Neural cell (in vitro differentiated cells): ENCODE measurements around the gene PTCRA. TPM values are rescaled to one million over a fixed set of nuclear protein-coding genes. Genes with fewer than 3 reads are reported as not detected.
A peak's percentile ranks its signal among the peaks of the same experiment; 100 is the strongest.
"Not testable (repeated sequence)": the region's sequence is repeated elsewhere in the genome, so short reads cannot be mapped to it uniquely, and the experiment has no call there.

ENCODE experiments used
- H2AFZ ChIP-seq: fragments of 200-600, 300-800 bp; sonication (generic), shearing (Covaris generic); 2 replicates; pipeline ENCODE4 v1.6.0; 2014; ENCODE audit warnings: low read depth, mild to moderate bottlenecking, antibody characterized with exemption, low read length, moderate library complexity
- H3F3A ChIP-seq: fragments of 200-600 bp; shearing (Covaris generic); 2 replicates; pipeline ENCODE4 v1.6.1; 2016; ENCODE audit warnings: mild to moderate bottlenecking, moderate library complexity, mixed read lengths, antibody characterized with exemption, low read length; ENCODE audit not compliant: insufficient read depth, poor library complexity, severe bottlenecking
- H3K27ac ChIP-seq: fragments of 200-600, 300-800 bp; sonication (generic), shearing (Covaris generic); 2 replicates; pipeline ENCODE4 v1.5.1; 2014; ENCODE audit warnings: mild to moderate bottlenecking, low read length, moderate library complexity
- H3K27me3 ChIP-seq: fragments of 300-800, 200-600 bp; sonication (generic), shearing (Covaris generic); 2 replicates; pipeline ENCODE4 v1.6.0; 2014; ENCODE audit warnings: mild to moderate bottlenecking, low read depth, low read length, moderate library complexity; ENCODE audit not compliant: insufficient read depth
- H3K36me3 ChIP-seq: fragments of 300-800, 200-600 bp; sonication (generic), shearing (Covaris generic); 2 replicates; pipeline ENCODE4 v1.5.1; 2014; ENCODE audit warnings: mild to moderate bottlenecking, antibody characterized with exemption, low read length, moderate library complexity; ENCODE audit not compliant: insufficient read depth
- H3K4me2 ChIP-seq: fragments of 300-800, 200-600 bp; sonication (generic), shearing (Covaris generic); 2 replicates; pipeline ENCODE4 v1.6.0; 2014; ENCODE audit warnings: mild to moderate bottlenecking, low read length
- H3K4me3 ChIP-seq: fragments of 300-800, 200-600 bp; sonication (generic), shearing (Covaris generic); 2 replicates; pipeline ENCODE4 v1.5.1; 2014; ENCODE audit warnings: mild to moderate bottlenecking, low read length, moderate library complexity
- H3K79me2 ChIP-seq: fragments of 200-600 bp; shearing (Covaris generic); replicated peaks from 2 replicates; pipeline ENCODE4 v1.6.0; 2014; ENCODE audit warnings: mild to moderate bottlenecking, low read length, moderate library complexity; ENCODE audit not compliant: insufficient read depth
- H3K9ac ChIP-seq: fragments of 300-800, 200-600 bp; sonication (generic), shearing (Covaris generic); 2 replicates; pipeline ENCODE4 v1.6.1; 2016; ENCODE audit warnings: mild to moderate bottlenecking, low read length, mixed read lengths
- H3K9me2 ChIP-seq: fragments of 200-600 bp; shearing (Covaris generic); 2 replicates; pipeline ENCODE4 v1.6.1; 2016; ENCODE audit warnings: mild to moderate bottlenecking, low read length, mixed read lengths; ENCODE audit not compliant: insufficient read depth
- H3K9me3 ChIP-seq: fragments of 200-600, 300-800 bp; sonication (generic), shearing (Covaris generic); 2 replicates; pipeline ENCODE4 v1.6.1; 2016; ENCODE audit warnings: mild to moderate bottlenecking, mixed run types, low read length, moderate library complexity, mixed read lengths
- H4K20me1 ChIP-seq: fragments of 200-600 bp; shearing (Covaris generic); 2 replicates; pipeline ENCODE4 v1.6.1; 2016; ENCODE audit warnings: mild to moderate bottlenecking, mixed run types; ENCODE audit not compliant: insufficient read depth
- EP300 ChIP-seq: fragments of 450-650 bp; conservative IDR thresholded peaks from 2 replicates; pipeline ENCODE4 v1.6.1; 2014; ENCODE audit warnings: antibody characterized with exemption, mild to moderate bottlenecking, moderate library complexity; ENCODE audit not compliant: poor library complexity, severe bottlenecking
- EZH2 ChIP-seq: fragments of 200-600, 300-800 bp; shearing (Covaris generic), sonication (generic); IDR thresholded peaks from 2 replicates; pipeline ENCODE4 v1.6.1; 2014; ENCODE audit warnings: antibody characterized with exemption, low read length, borderline replicate concordance, mild to moderate bottlenecking; ENCODE audit not compliant: insufficient read depth, poor library complexity, severe bottlenecking
- MXI1 ChIP-seq: fragments of 450-650 bp; conservative IDR thresholded peaks from 2 replicates; pipeline ENCODE4 v1.6.1; 2014; ENCODE audit warnings: antibody characterized with exemption, mild to moderate bottlenecking; ENCODE audit not compliant: poor library complexity, severe bottlenecking
- POLR2AphosphoS5 ChIP-seq: IDR thresholded peaks from 2 replicates; pipeline ENCODE4 v1.6.1; 2012
- RAD21 ChIP-seq: fragments of 450-650 bp; conservative IDR thresholded peaks from 2 replicates; pipeline ENCODE4 v1.6.1; 2014; ENCODE audit warnings: antibody characterized with exemption, mild to moderate bottlenecking, moderate library complexity
- SMC3 ChIP-seq: fragments of 450-650 bp; conservative IDR thresholded peaks from 2 replicates; pipeline ENCODE4 v1.6.1; 2014; ENCODE audit warnings: antibody characterized with exemption, mild to moderate bottlenecking, moderate library complexity; ENCODE audit not compliant: poor library complexity
- TAF1 ChIP-seq: IDR thresholded peaks from 2 replicates; pipeline ENCODE4 v1.6.1; 2012; ENCODE audit warnings: low read depth
- polyA plus RNA-seq: library from polyadenylated mRNA; depleted of rRNA; stranded (reverse); fragments of >200 nt; gene quantifications from 2 replicates; pipeline ENCODE4 v1.2.3, GENCODE V29; 2014
- TF ChIP-seq, protein P1 (sequence below): fragments of 450-650 bp; IDR thresholded peaks from 2 replicates; pipeline ENCODE4 v1.5.1; 2014; ENCODE audit warnings: antibody characterized with exemption, mild to moderate bottlenecking, moderate library complexity; ENCODE audit not compliant: poor library complexity, severe bottlenecking
- TF ChIP-seq, protein P2 (sequence below): IDR thresholded peaks from 2 replicates; pipeline ENCODE4 v1.6.1; 2012; ENCODE audit warnings: borderline replicate concordance

Gene PTCRA
- polyA plus RNA-seq, 1 donor from 2014 or later: not detected

DNA sequence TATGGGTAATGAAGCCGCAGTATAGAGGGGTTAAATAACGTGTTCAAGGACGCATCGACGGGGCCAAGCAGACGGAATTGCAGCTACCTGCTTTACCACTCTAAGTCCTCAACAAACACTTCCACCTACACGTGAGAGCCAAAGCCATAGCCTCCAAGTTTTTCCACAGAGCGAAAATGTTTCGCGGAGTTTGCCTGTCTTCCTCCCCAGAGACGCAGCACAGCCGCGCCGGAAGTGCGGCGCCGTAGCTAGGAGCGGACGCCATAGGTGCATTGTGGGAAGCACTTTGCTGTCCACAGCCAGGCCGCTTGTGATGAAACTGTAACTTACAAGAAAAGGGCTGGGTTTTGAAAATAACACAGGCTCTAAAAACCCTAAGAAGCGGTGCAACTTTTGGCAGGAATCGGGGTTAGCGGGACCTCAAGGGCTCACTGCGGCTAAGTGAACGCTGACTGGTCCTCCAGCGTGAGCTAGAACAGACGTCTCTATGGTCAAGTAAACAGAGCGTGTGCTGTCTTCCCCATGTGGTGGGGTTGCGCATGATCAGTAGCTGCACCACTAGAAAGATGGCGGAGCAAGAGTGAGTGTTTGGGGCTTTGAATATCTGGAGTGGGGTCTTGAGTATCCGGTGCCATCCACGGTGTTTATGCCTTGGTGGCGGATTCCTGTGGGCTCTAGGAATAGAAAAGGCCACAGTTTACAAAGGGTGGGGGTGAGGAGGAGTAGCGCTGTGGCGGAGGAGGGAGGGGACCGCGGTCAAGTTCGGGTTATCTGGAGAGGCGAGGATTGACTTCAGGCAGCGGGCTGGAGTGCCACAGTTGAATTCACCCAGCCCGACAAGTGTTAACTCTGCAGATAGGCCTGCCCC is 36.2 kb upstream of the PTCRA start, which contains the start of gene RPL7L1:
Gene RPL7L1 (plus strand): TSS at position 245 of the 868 bp plus-strand sequence. CDS start 295 bp downstream, at position 540.
- Histone ChIP-seq H3F3A (no peaks in the 10 kb centered on the region), H4K20me1 (no peaks in the 10 kb centered on the region), H3K9me3 (no peaks in the 10 kb centered on the region), H3K36me3 (no peaks in the 10 kb centered on the region), H3K27me3 (no peaks in the 10 kb centered on the region), H2AFZ (peak within 1 kb of the TSS; percentile 98), H3K9me2 (no peaks in the 10 kb centered on the region), H3K27ac (peak within 1 kb of the TSS; percentile 96), H3K4me2 (peak within 1 kb of the TSS; percentile 88), H3K9ac (peak within 1 kb of the TSS; percentile 85), H3K79me2 (peaks cover 13% of the 10 kb centered on the region), H3K4me3 (peak within 1 kb of the TSS; percentile 80)
- TF ChIP-seq TAF1: peak; percentile 84
- TF ChIP-seq, protein P1, sequence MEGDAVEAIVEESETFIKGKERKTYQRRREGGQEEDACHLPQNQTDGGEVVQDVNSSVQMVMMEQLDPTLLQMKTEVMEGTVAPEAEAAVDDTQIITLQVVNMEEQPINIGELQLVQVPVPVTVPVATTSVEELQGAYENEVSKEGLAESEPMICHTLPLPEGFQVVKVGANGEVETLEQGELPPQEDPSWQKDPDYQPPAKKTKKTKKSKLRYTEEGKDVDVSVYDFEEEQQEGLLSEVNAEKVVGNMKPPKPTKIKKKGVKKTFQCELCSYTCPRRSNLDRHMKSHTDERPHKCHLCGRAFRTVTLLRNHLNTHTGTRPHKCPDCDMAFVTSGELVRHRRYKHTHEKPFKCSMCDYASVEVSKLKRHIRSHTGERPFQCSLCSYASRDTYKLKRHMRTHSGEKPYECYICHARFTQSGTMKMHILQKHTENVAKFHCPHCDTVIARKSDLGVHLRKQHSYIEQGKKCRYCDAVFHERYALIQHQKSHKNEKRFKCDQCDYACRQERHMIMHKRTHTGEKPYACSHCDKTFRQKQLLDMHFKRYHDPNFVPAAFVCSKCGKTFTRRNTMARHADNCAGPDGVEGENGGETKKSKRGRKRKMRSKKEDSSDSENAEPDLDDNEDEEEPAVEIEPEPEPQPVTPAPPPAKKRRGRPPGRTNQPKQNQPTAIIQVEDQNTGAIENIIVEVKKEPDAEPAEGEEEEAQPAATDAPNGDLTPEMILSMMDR: peak; percentile 25
- TF ChIP-seq, protein P2, sequence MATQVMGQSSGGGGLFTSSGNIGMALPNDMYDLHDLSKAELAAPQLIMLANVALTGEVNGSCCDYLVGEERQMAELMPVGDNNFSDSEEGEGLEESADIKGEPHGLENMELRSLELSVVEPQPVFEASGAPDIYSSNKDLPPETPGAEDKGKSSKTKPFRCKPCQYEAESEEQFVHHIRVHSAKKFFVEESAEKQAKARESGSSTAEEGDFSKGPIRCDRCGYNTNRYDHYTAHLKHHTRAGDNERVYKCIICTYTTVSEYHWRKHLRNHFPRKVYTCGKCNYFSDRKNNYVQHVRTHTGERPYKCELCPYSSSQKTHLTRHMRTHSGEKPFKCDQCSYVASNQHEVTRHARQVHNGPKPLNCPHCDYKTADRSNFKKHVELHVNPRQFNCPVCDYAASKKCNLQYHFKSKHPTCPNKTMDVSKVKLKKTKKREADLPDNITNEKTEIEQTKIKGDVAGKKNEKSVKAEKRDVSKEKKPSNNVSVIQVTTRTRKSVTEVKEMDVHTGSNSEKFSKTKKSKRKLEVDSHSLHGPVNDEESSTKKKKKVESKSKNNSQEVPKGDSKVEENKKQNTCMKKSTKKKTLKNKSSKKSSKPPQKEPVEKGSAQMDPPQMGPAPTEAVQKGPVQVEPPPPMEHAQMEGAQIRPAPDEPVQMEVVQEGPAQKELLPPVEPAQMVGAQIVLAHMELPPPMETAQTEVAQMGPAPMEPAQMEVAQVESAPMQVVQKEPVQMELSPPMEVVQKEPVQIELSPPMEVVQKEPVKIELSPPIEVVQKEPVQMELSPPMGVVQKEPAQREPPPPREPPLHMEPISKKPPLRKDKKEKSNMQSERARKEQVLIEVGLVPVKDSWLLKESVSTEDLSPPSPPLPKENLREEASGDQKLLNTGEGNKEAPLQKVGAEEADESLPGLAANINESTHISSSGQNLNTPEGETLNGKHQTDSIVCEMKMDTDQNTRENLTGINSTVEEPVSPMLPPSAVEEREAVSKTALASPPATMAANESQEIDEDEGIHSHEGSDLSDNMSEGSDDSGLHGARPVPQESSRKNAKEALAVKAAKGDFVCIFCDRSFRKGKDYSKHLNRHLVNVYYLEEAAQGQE: peak; percentile 97
- peak; percentile 96 for TF ChIP-seq MXI1
- TF ChIP-seq POLR2AphosphoS5: peak; percentile 88
- no peak for TF ChIP-seq SMC3
- peak; percentile 57 for TF ChIP-seq EP300
- no peak for TF ChIP-seq EZH2
- peak; percentile 13 for TF ChIP-seq RAD21

DNA sequence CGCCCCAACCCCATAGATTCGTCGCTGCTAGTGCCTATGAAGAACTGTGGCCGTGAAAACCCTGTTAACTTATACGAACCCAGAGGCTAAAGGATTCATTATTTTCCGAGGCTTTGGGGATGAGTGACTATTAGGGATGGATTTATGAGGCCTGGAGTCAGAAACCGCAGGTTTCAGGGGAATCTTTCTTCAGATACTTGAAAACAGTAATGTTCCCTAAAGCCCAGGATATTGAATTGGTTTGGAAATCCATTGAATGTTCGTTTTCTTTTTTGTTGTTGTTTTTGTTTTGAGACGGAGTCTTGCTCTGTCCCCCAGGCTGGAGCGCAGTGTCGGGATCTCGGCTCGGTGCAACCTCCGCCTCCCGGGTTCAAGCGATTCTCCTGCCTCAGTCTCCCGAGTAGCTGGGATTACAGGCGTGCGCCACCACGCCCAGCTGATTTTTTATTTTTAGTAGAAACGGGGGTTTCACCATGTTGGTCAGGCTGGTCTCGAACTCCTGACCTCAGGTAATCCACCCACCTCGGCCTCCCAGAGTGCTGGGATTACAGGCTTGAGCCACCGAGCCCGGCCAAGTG is 35.5 kb upstream of the PTCRA start:
- H3K79me2 ChIP-seq: peaks cover 13% of the 10 kb centered on the region

GRCh38 chr6:42880871-42881270 is 35.0 kb upstream of the PTCRA start:
- not testable (repeated sequence) for H3K27ac ChIP-seq, H4K20me1 ChIP-seq, H2AFZ ChIP-seq, H3K4me2 ChIP-seq, H3K9me3 ChIP-seq, H3K9me2 ChIP-seq, H3F3A ChIP-seq, H3K36me3 ChIP-seq, H3K27me3 ChIP-seq
- Histone ChIP-seq H3K9ac (peak overlapping the region; percentile 85), H3K79me2 (peaks cover 13% of the 10 kb centered on the region), H3K4me3 (peak overlapping the region; percentile 80)

More for the DNA sequence above, 35.5 kb upstream of the PTCRA start:
- not testable (repeated sequence) for H3K9me2 ChIP-seq, H3K27me3 ChIP-seq, H4K20me1 ChIP-seq, H3K36me3 ChIP-seq, H3F3A ChIP-seq, H3K9me3 ChIP-seq
- Histone ChIP-seq H3K27ac (peak overlapping the region; percentile 96), H2AFZ (peak overlapping the region; percentile 98), H3K4me3 (peak overlapping the region; percentile 80), H3K9ac (peak overlapping the region; percentile 85), H3K4me2 (peak overlapping the region; percentile 88)
